HepG2 (cell line): ENCODE measurements around the gene KIF17. TPM values are rescaled to one million over a fixed set of nuclear protein-coding genes. Genes with fewer than 3 reads are reported as not detected.
A peak's percentile ranks its signal among the peaks of the same experiment; 100 is the strongest.

Source experiments
- ATAC-seq: fragments of 200-7000 bp; cut with Tn5 transposase; 3 replicates; pipeline ENCODE4 v1.9.1; 2020; ENCODE audit warnings: mild to moderate bottlenecking, moderate library complexity
- BruUV-seq: library from RNA; stranded (reverse); fragments of 400-500 nt; replicated peaks from 2 replicates; lab custom pipeline; 2021; lab: Mats Ljungman, UMichigan
- CTCF ChIA-PET: fragments of 300-600 bp; formaldehyde crosslinking; extraction: SDS; loops from one replicate; lab custom pipeline; 2021; ENCODE audit warnings: low total read pairs, inconsistent platforms, low intra/inter-chr PET ratio; lab: Yijun Ruan, JAX
- POLR2A ChIA-PET: fragments of 350-600 bp; sonication (Branson Sonifier 250); formaldehyde crosslinking; loops from one replicate; lab custom pipeline; 2020; ENCODE audit warnings: antibody characterized with exemption, inconsistent platforms; lab: Yijun Ruan, JAX
- DNase-seq: peaks from one replicate; pipeline ENCODE4 v3.0.0-alpha.2; 2015; ENCODE audit warnings: low spot score
- FAIRE-seq: peaks from 3 replicates; lab custom pipeline; 2011; peaks lifted over from hg19 to GRCh38; lab: Jason Lieb, UNC
- H2AFZ ChIP-seq: one replicate; pipeline ENCODE4 v1.6.1; 2011; ENCODE audit warnings: low read length, inconsistent platforms
- H3K27ac ChIP-seq: fragments of 300-600 bp; 3 replicates; pipeline ENCODE4 v1.8.0; 2011; ENCODE audit warnings: mixed run types, mild to moderate bottlenecking, mixed read lengths, low read length, inconsistent platforms; ENCODE audit not compliant: insufficient read depth; ENCODE audit errors: extremely low read length
- H3K27me3 ChIP-seq, 2 experiments: fragments of 200-600 bp in 1 of 2; 2 replicates in 1 of 2; 3 replicates in 1 of 2; pipeline versions ENCODE4 v1.6.0 to v1.8.0; 2011; ENCODE audit warnings: low read length in 2 of 2, mild to moderate bottlenecking in 2 of 2, moderate library complexity in 2 of 2, inconsistent platforms in 1 of 2; ENCODE audit not compliant: insufficient read depth in 2 of 2, control insufficient read depth in 1 of 2
- H3K36me3 ChIP-seq, 2 experiments: fragments of 200-600 bp in 1 of 2; replicated peaks in 1 of 2; 2 replicates in 1 of 2; 3 replicates in 1 of 2; pipeline versions ENCODE4 v1.5.1 to v1.8.0; 2011; ENCODE audit warnings: low read length in 2 of 2, inconsistent platforms in 1 of 2; ENCODE audit not compliant: insufficient read depth in 2 of 2, control insufficient read depth in 1 of 2
- H3K4me1 ChIP-seq: 2 replicates; pipeline ENCODE4 v1.5.1; 2012; ENCODE audit warnings: low read length, inconsistent platforms; ENCODE audit not compliant: insufficient read depth
- H3K4me2 ChIP-seq: 2 replicates; pipeline ENCODE4 v1.6.0; 2011; ENCODE audit warnings: low read depth, low read length, inconsistent platforms
- H3K4me3 ChIP-seq, 3 experiments: fragments of 200-600 bp in 1 of 3; sonication (generic), shearing (Covaris generic) in 1 of 3; replicated peaks in 1 of 3; 2 replicates each; pipeline ENCODE4 v1.5.1; 2011 to 2016; ENCODE audit warnings: low read length in 3 of 3, inconsistent platforms in 2 of 3, low read depth in 2 of 3, mild to moderate bottlenecking in 2 of 3, control low read depth in 1 of 3, mixed read lengths in 1 of 3; ENCODE audit not compliant: insufficient read depth in 1 of 3
- H3K79me2 ChIP-seq: one replicate; pipeline ENCODE4 v1.6.1; 2011; ENCODE audit warnings: low read length, inconsistent platforms; ENCODE audit not compliant: insufficient read depth
- H3K9ac ChIP-seq: 2 replicates; pipeline ENCODE4 v1.6.0; 2011; ENCODE audit warnings: mild to moderate bottlenecking, low read depth, low read length, inconsistent platforms; ENCODE audit not compliant: insufficient read depth
- H3K9me3 ChIP-seq: 2 replicates; pipeline ENCODE4 v1.5.1; 2012; ENCODE audit warnings: mild to moderate bottlenecking, low read length
- H4K20me1 ChIP-seq: 2 replicates; pipeline ENCODE4 v1.6.0; 2011; ENCODE audit warnings: inconsistent platforms, mild to moderate bottlenecking, low read length, moderate library complexity; ENCODE audit not compliant: insufficient read depth
- ETV5 ChIP-seq: IDR thresholded peaks from 2 replicates; pipeline ENCODE4 v1.6.1; 2018; ENCODE audit warnings: missing biosample characterization, missing genetic modification reagents, inconsistent platforms, borderline replicate concordance
- HINFP ChIP-seq: sonication (generic); formaldehyde crosslinking; IDR thresholded peaks from 2 replicates; pipeline ENCODE4 v1.4.0; 2020; ENCODE audit warnings: low read depth, mild to moderate bottlenecking, missing genetic modification reagents
- HNRNPK ChIP-seq: fragments of 200-400 bp; formaldehyde crosslinking; IDR thresholded peaks from 2 replicates; pipeline ENCODE4 v1.6.1; 2018; ENCODE audit warnings: low read length, low read depth, moderate library complexity, mild to moderate bottlenecking; ENCODE audit not compliant: poor library complexity, severe bottlenecking
- KDM1A ChIP-seq: IDR thresholded peaks from 2 replicates; pipeline ENCODE4 v1.6.1; 2016; ENCODE audit warnings: missing compliant biosample characterization
- MZF1 ChIP-seq: sonication (generic); formaldehyde crosslinking; IDR thresholded peaks from 2 replicates; pipeline ENCODE4 v1.8.1; 2023; ENCODE audit warnings: mild to moderate bottlenecking, missing genetic modification reagents, borderline replicate concordance
- NFE2L1 ChIP-seq: sonication (generic); formaldehyde crosslinking; IDR thresholded peaks from 2 replicates; pipeline ENCODE4 v1.4.0; 2020; ENCODE audit warnings: missing genetic modification reagents, mild to moderate bottlenecking, borderline replicate concordance
- PRDM10 ChIP-seq: sonication (generic); formaldehyde crosslinking; IDR thresholded peaks from 2 replicates; pipeline ENCODE4 v1.4.0; 2020; ENCODE audit warnings: low read depth, missing genetic modification reagents
- SMARCC2 ChIP-seq: fragments of 450-650 bp; IDR thresholded peaks from 2 replicates; pipeline ENCODE4 v1.6.1; 2017; ENCODE audit warnings: antibody characterized with exemption, mild to moderate bottlenecking
- ZNF547 ChIP-seq: sonication (generic); formaldehyde crosslinking; IDR thresholded peaks from 2 replicates; pipeline ENCODE4 v1.5.1; 2020; ENCODE audit warnings: mild to moderate bottlenecking, missing genetic modification reagents
- ZNF879 ChIP-seq: sonication (generic); formaldehyde crosslinking; IDR thresholded peaks from 2 replicates; pipeline ENCODE4 v1.8.1; 2023; ENCODE audit warnings: missing genetic modification reagents
- WGBS: methylation state at CpG from one replicate; pipeline ENCODE4 v1.1.6; 2017; ENCODE audit warnings: low lambda C conversion rate; 5-methylcytosine and 5-hydroxymethylcytosine counted together
- in situ Hi-C: cut with HindIII; loops from 2 replicates; pipeline ENCODE4 v1.10.0; 2017; ENCODE audit warnings: low pct_unique_long_range_greater_than_20kb; ENCODE audit not compliant: extremely low pct_ligation_motif_present
- intact Hi-C: fragments of 100-400 bp; cut with micrococcal nuclease; formaldehyde crosslinking; loops from one replicate; pipeline ENCODE4 v1.10.0; 2022; ENCODE audit not compliant: unreplicated experiment
- polyA plus RNA-seq, 8 experiments: library from polyadenylated mRNA; depleted of rRNA in 3 of 8; stranded (reverse) in 7 of 8; unstranded in 1 of 8; fragments of >200 nt; fragmentation: Illumina TruSeq in 4 of 8; extraction: Trizol in 4 of 8; gene quantifications; 2 replicates each; pipeline versions ENCODE4 v1.2.1 to v1.2.3, GENCODE V29; 2011 to 2016; ENCODE audit warnings: low read depth in 4 of 8, missing spikeins in 1 of 8, mixed read lengths in 1 of 8; ENCODE audit not compliant: insufficient read depth in 1 of 8
- total RNA-seq, 5 experiments: library from RNA; depleted of rRNA; stranded (reverse); fragments of >200 nt; fragmentation: Illumina TruSeq; extraction: Trizol; gene quantifications; 2 replicates each; pipeline ENCODE4 v1.2.3, GENCODE V29; 2016; ENCODE audit warnings: low read depth in 1 of 5

Gene KIF17
- total and polyA plus RNA-seq, 2 of the 13 experiments (the other 11 are each of a cell fraction or from before 2014, with no cell fraction given) = 0.24 to 0.44 TPM

- TF ChIP-seq HINFP (CRISPR knock-in tag) = no peak
- TF ChIP-seq ZNF547 (CRISPR knock-in tag) = no peak
- TF ChIP-seq ZNF879 (CRISPR knock-in tag) = no peak
- TF ChIP-seq SMARCC2 = no peak
- no peak for TF ChIP-seq ETV5 (CRISPR knock-in tag)
Observed at GRCh38 chr1:20626524-20626923, 91.3 kb downstream of the KIF17 start (continued).

GRCh38 chr1:20626098-20626427 lies 91.7 kb downstream of the KIF17 start:
- Histone ChIP-seq H3K27me3 (no peaks in the 10 kb centered on the region), H3K4me3 (no peak overlapping the region), H3K36me3 (no peaks in the 10 kb centered on the region), H3K27ac (no peak overlapping the region), H2AFZ (no peak overlapping the region), H3K9ac (no peak overlapping the region), H4K20me1 (no peaks in the 10 kb centered on the region), H3K79me2 (no peaks in the 10 kb centered on the region), H3K4me1 (no peaks in the 10 kb centered on the region), H3K4me2 (no peak overlapping the region), H3K9me3 (no peaks in the 10 kb centered on the region)
- CTCF ChIA-PET = no interaction called here
- in situ Hi-C loops = no loop called here
- no peak for TF ChIP-seq MZF1 (CRISPR knock-in tag)
- no peak for TF ChIP-seq KDM1A (CRISPR knock-in tag)
- no peak for TF ChIP-seq NFE2L1 (CRISPR knock-in tag)
- TF ChIP-seq PRDM10 (CRISPR knock-in tag) = no peak
- peak; percentile 73 for TF ChIP-seq HNRNPK
- no TSS peak for BruUV-seq
- no peak for ATAC-seq
- no peak for FAIRE-seq
- POLR2A ChIA-PET = no interaction called here
- 2% methylated on average over 1 of the region's 1 CpG for WGBS
- DNase-seq = no peak
- intact Hi-C loops = no loop called here
